Chondrocyte (in vitro differentiated cells): ENCODE measurements around the gene HECW1. TPM values are rescaled to one million over a fixed set of nuclear protein-coding genes. Genes with fewer than 3 reads are reported as not detected.

ENCODE experiments used
- DNase-seq: peaks from one replicate; pipeline ENCODE4 v3.0.0; 2021; ENCODE audit warnings: mixed read lengths, low spot score
- H3K27ac Mint-ChIP-seq: one replicate; pipeline ENCODE4 v1.8.0; 2021; ENCODE audit warnings: mild to moderate bottlenecking, moderate library complexity, mixed read lengths; ENCODE audit not compliant: unreplicated experiment
- H3K27me3 Mint-ChIP-seq: 2 replicates; pipeline ENCODE4 v1.8.0; 2021; ENCODE audit warnings: low read depth, mixed read lengths
- H3K36me3 Mint-ChIP-seq: 2 replicates; pipeline ENCODE4 v1.8.0; 2021; ENCODE audit warnings: low read depth, mixed read lengths
- H3K4me1 Mint-ChIP-seq: 2 replicates; pipeline ENCODE4 v1.8.0; 2021; ENCODE audit warnings: low read depth, mild to moderate bottlenecking, mixed read lengths
- H3K4me3 Mint-ChIP-seq: one replicate; pipeline ENCODE4 v1.8.0; 2021; ENCODE audit warnings: mild to moderate bottlenecking, moderate library complexity, mixed read lengths; ENCODE audit not compliant: unreplicated experiment
- H3K9me3 Mint-ChIP-seq: 2 replicates; pipeline ENCODE4 v1.8.0; 2021; ENCODE audit warnings: low read depth, mixed read lengths
- total RNA-seq: library from RNA; stranded (reverse); gene quantifications from 3 replicates; pipeline ENCODE4 v1.2.1, GENCODE V29; 2021
- TF ChIP-seq, protein P1 (sequence below): fragments of 200-600 bp; sonication (generic); IDR thresholded peaks from 2 replicates; pipeline ENCODE4 v1.5.0; 2021; ENCODE audit warnings: antibody characterized with exemption, mild to moderate bottlenecking, moderate library complexity

The HECW1 gene
- total RNA-seq, 1 donor from 2014 or later = 1.9 TPM

- H3K4me3 Mint-ChIP-seq = no peak overlapping the region
- DNase-seq = no peak
- H3K4me1 Mint-ChIP-seq = peaks cover 12% of the 10 kb centered on the region
- no peaks in the 10 kb centered on the region for H3K36me3 Mint-ChIP-seq
- no peaks in the 10 kb centered on the region for H3K9me3 Mint-ChIP-seq
- peaks cover 1% of the 10 kb centered on the region for H3K27me3 Mint-ChIP-seq
- TF ChIP-seq, protein P1, sequence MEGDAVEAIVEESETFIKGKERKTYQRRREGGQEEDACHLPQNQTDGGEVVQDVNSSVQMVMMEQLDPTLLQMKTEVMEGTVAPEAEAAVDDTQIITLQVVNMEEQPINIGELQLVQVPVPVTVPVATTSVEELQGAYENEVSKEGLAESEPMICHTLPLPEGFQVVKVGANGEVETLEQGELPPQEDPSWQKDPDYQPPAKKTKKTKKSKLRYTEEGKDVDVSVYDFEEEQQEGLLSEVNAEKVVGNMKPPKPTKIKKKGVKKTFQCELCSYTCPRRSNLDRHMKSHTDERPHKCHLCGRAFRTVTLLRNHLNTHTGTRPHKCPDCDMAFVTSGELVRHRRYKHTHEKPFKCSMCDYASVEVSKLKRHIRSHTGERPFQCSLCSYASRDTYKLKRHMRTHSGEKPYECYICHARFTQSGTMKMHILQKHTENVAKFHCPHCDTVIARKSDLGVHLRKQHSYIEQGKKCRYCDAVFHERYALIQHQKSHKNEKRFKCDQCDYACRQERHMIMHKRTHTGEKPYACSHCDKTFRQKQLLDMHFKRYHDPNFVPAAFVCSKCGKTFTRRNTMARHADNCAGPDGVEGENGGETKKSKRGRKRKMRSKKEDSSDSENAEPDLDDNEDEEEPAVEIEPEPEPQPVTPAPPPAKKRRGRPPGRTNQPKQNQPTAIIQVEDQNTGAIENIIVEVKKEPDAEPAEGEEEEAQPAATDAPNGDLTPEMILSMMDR = no peak
- no peak overlapping the region for H3K27ac Mint-ChIP-seq
Measured at GRCh38 chr7:43142703-43143102, 30.3 kb downstream of the HECW1 start.

DNA sequence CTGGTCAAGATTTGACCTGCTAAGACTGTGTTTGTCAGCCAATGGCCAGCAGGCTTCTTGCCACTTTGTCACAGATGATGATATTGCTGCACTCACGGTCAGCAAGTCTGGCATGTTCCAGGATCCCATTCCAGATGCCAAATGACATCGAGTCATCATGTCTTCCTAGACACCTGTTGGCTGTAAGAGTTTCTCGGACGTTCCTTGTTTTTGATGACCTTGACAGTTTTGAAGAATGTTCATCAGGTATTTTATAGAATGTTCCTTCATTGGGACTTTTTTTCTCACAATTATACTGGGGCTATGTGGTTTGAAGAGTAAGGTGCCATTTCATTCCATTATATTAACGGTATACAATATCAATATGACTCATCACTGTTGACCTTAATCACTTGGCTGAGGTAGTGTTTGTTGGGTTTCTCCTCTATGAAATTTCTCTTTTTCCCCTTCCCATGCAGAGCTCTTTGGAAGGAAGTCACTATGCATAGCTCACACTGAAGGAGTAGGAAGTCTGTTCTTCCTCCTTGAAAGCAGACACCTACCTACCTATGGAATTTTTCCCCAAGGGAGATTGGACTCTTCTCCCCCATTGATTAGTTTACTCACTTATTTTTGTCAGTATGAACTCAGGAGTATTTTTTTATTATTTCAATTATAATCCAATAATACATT lies 31.6 kb downstream of the HECW1 start:
- Mint-ChIP-seq H3K27ac (no peak overlapping the region), H3K4me3 (no peak overlapping the region), H3K4me1 (peaks cover 3% of the 10 kb centered on the region), H3K36me3 (no peaks in the 10 kb centered on the region), H3K9me3 (no peaks in the 10 kb centered on the region), H3K27me3 (peaks cover 1% of the 10 kb centered on the region)
- DNase-seq = no peak
- TF ChIP-seq, protein P1 = no peak

DNA sequence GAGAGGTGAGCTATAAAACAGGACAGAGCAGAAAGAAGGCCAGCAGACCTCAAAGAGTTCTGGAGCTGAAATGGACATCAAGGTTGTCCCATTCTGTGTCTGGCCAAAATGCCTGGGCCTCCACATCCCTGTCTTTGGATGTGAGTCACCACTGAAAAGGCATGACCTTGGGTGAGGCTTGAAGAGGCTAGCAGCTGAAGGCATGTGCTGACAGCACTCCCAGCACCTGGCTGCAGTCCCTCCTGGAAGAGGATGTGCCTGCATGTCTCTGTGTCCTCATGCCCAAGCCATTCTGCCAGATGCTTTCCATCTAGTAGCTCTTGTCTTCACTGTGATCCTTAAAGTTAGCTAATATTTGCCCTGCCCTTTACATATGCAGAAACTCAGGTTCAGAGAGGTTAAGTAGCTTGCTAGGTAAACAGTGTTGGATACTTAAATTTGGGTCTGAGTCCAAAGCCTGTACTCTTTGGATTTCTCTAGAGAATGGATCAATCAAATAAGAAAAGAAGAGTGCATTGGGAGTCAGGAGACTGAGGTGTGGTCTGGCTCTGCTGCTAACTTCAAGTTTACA lies 35.8 kb downstream of the HECW1 start:
- H3K27me3 Mint-ChIP-seq = peaks cover 6% of the 10 kb centered on the region
- no peaks in the 10 kb centered on the region for H3K9me3 Mint-ChIP-seq
- no peak overlapping the region for H3K4me3 Mint-ChIP-seq
- no peak overlapping the region for H3K27ac Mint-ChIP-seq
- DNase-seq = no peak
- TF ChIP-seq, protein P1 = no peak
- H3K4me1 Mint-ChIP-seq = no peaks in the 10 kb centered on the region
- H3K36me3 Mint-ChIP-seq = no peaks in the 10 kb centered on the region

DNA sequence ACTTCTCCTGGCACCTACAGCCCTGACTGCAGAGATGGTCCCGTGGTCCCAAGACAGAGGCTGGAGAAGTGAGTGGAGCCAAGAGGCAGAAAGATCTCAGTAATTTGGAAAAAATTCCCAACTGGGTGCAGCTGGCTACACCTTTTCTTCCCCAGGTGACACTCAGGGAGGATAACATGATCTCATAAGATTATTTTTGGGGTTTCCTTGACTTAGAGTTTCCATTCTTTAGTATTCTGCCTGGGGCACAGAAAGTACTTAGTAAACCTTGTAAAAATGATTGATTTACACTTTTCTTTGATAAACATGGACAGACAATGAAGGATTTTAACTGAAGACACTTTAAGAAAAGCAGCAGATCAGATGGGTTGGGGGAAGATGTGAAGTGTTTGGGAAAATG lies 38.6 kb downstream of the HECW1 start:
- no peaks in the 10 kb centered on the region for H3K4me1 Mint-ChIP-seq
- no peaks in the 10 kb centered on the region for H3K9me3 Mint-ChIP-seq
- H3K36me3 Mint-ChIP-seq = no peaks in the 10 kb centered on the region
- no peak overlapping the region for H3K4me3 Mint-ChIP-seq
- no peak overlapping the region for H3K27ac Mint-ChIP-seq
- TF ChIP-seq, protein P1 = no peak
- DNase-seq = no peak
- peaks cover 6% of the 10 kb centered on the region for H3K27me3 Mint-ChIP-seq

- Mint-ChIP-seq H3K27me3 (peaks cover 4% of the 10 kb centered on the region), H3K9me3 (no peaks in the 10 kb centered on the region), H3K27ac (no peak overlapping the region), H3K4me1 (no peaks in the 10 kb centered on the region), H3K4me3 (no peak overlapping the region), H3K36me3 (no peaks in the 10 kb centered on the region)
- TF ChIP-seq, protein P1 = no peak
- DNase-seq = no peak
Measured at GRCh38 chr7:43152696-43153095, 40.2 kb downstream of the HECW1 start.
